ENCODE measurements around the gene MAP4K2.

Gene MAP4K2

GRCh38 chr11:64792482-64792881, 10.5 kb downstream of the MAP4K2 start:
- Mint-ChIP-seq H3K4me1 (peaks cover 23% of the 10 kb centered on the region), H3K27me3 (no peaks in the 10 kb centered on the region), H3K9me3 (no peaks in the 10 kb centered on the region), H3K36me3 (no peaks in the 10 kb centered on the region), H3K27ac (no peak overlapping the region), H3K4me3 (no peak overlapping the region)

- H3K27me3 Mint-ChIP-seq = no peaks in the 10 kb centered on the region
- no peaks in the 10 kb centered on the region for H3K36me3 Mint-ChIP-seq
- no peaks in the 10 kb centered on the region for H3K9me3 Mint-ChIP-seq
- peaks cover 23% of the 10 kb centered on the region for H3K4me1 Mint-ChIP-seq
- H3K27ac Mint-ChIP-seq = no peak overlapping the region
- H3K4me3 Mint-ChIP-seq = no peak overlapping the region
Observed at GRCh38 chr11:64791781-64792291, 11.2 kb downstream of the MAP4K2 start.

GRCh38 chr11:64790205-64791095, 12.6 kb downstream of the MAP4K2 start:
- Mint-ChIP-seq H3K27ac (no peak overlapping the region), H3K4me3 (no peak overlapping the region), H3K4me1 (peaks cover 23% of the 10 kb centered on the region), H3K9me3 (no peaks in the 10 kb centered on the region), H3K27me3 (no peaks in the 10 kb centered on the region), H3K36me3 (no peaks in the 10 kb centered on the region)

GRCh38 chr11:64789331-64790204, 13.4 kb downstream of the MAP4K2 start:
- H3K36me3 Mint-ChIP-seq = peaks cover 2% of the 10 kb centered on the region
- no peak overlapping the region for H3K4me3 Mint-ChIP-seq
- H3K27me3 Mint-ChIP-seq = no peaks in the 10 kb centered on the region
- no peak overlapping the region for H3K27ac Mint-ChIP-seq
- H3K9me3 Mint-ChIP-seq = no peaks in the 10 kb centered on the region
- peaks cover 22% of the 10 kb centered on the region for H3K4me1 Mint-ChIP-seq

- H3K9me3 Mint-ChIP-seq = no peaks in the 10 kb centered on the region
- no peak overlapping the region for H3K4me3 Mint-ChIP-seq
- H3K27ac Mint-ChIP-seq = no peak overlapping the region
- peaks cover 12% of the 10 kb centered on the region for H3K4me1 Mint-ChIP-seq
- peaks cover 2% of the 10 kb centered on the region for H3K36me3 Mint-ChIP-seq
- H3K27me3 Mint-ChIP-seq = no peaks in the 10 kb centered on the region
Observed at GRCh38 chr11:64788321-64789215, 14.4 kb downstream of the MAP4K2 start.

GRCh38 chr11:64787526-64788320, 15.3 kb downstream of the MAP4K2 start:
- H3K27ac Mint-ChIP-seq = no peak overlapping the region
- H3K4me3 Mint-ChIP-seq = no peak overlapping the region
- peaks cover 9% of the 10 kb centered on the region for H3K4me1 Mint-ChIP-seq
- H3K9me3 Mint-ChIP-seq = no peaks in the 10 kb centered on the region
- H3K36me3 Mint-ChIP-seq = peaks cover 2% of the 10 kb centered on the region
- H3K27me3 Mint-ChIP-seq = no peaks in the 10 kb centered on the region

GRCh38 chr11:64786308-64786707, 16.7 kb downstream of the MAP4K2 start:
- Mint-ChIP-seq H3K9me3 (no peaks in the 10 kb centered on the region), H3K27me3 (no peaks in the 10 kb centered on the region), H3K4me3 (no peak overlapping the region), H3K36me3 (peaks cover 2% of the 10 kb centered on the region), H3K27ac (no peak overlapping the region), H3K4me1 (peaks cover 14% of the 10 kb centered on the region)

GRCh38 chr11:64784813-64785581, 18.0 kb downstream of the MAP4K2 start:
- Mint-ChIP-seq H3K36me3 (peaks cover 2% of the 10 kb centered on the region), H3K9me3 (no peaks in the 10 kb centered on the region), H3K4me3 (no peak overlapping the region), H3K4me1 (peaks cover 27% of the 10 kb centered on the region), H3K27ac (peak overlapping the region; percentile 59), H3K27me3 (no peaks in the 10 kb centered on the region)

- no peaks in the 10 kb centered on the region for H3K27me3 Mint-ChIP-seq
- H3K36me3 Mint-ChIP-seq = peaks cover 24% of the 10 kb centered on the region
- no peaks in the 10 kb centered on the region for H3K9me3 Mint-ChIP-seq
- H3K4me3 Mint-ChIP-seq = peak within 1 kb of the TSS; percentile 95
- H3K4me1 Mint-ChIP-seq = peaks cover 61% of the 10 kb centered on the region
- H3K27ac Mint-ChIP-seq = peak within 1 kb of the TSS; percentile 99
Observed at GRCh38 chr11:64778473-64779298, 24.3 kb downstream of the MAP4K2 start, which contains the start of gene SF1. Gene SF1, minus strand, starts transcription at chr11:64778542. Its CDS starts 150 bp downstream, at chr11:64778392.

GRCh38 chr11:64778223-64778472, 24.9 kb downstream of the MAP4K2 start:
- Mint-ChIP-seq H3K4me3 (peak overlapping the region; percentile 95), H3K27me3 (no peaks in the 10 kb centered on the region), H3K27ac (no peak overlapping the region), H3K9me3 (no peaks in the 10 kb centered on the region), H3K4me1 (peaks cover 66% of the 10 kb centered on the region), H3K36me3 (peaks cover 29% of the 10 kb centered on the region)

GRCh38 chr11:64777449-64778222, 25.4 kb downstream of the MAP4K2 start:
- Mint-ChIP-seq H3K9me3 (no peaks in the 10 kb centered on the region), H3K27ac (peak overlapping the region; percentile 86), H3K4me3 (peak overlapping the region; percentile 95), H3K27me3 (no peaks in the 10 kb centered on the region), H3K4me1 (peaks cover 71% of the 10 kb centered on the region), H3K36me3 (peaks cover 31% of the 10 kb centered on the region)

- peak overlapping the region; percentile 95 for H3K4me3 Mint-ChIP-seq
- peaks cover 36% of the 10 kb centered on the region for H3K36me3 Mint-ChIP-seq
- peaks cover 74% of the 10 kb centered on the region for H3K4me1 Mint-ChIP-seq
Observed at GRCh38 chr11:64776875-64777274, 26.1 kb downstream of the MAP4K2 start.

GRCh38 chr11:64776425-64776824, 26.6 kb downstream of the MAP4K2 start:
- Mint-ChIP-seq H3K27me3 (no peaks in the 10 kb centered on the region), H3K9me3 (no peaks in the 10 kb centered on the region), H3K4me1 (peaks cover 79% of the 10 kb centered on the region), H3K4me3 (peak overlapping the region; percentile 95), H3K27ac (peak overlapping the region; percentile 86), H3K36me3 (peaks cover 38% of the 10 kb centered on the region)

More at GRCh38 chr11:64776875-64777274, 26.1 kb downstream of the MAP4K2 start:
- H3K27ac Mint-ChIP-seq = peak overlapping the region; percentile 86
- H3K9me3 Mint-ChIP-seq = no peaks in the 10 kb centered on the region
- no peaks in the 10 kb centered on the region for H3K27me3 Mint-ChIP-seq
